ENCODE data around the gene HARS1. TPM values are rescaled to one million over a fixed set of nuclear protein-coding genes. Genes with fewer than 3 reads are reported as not detected.
A peak's percentile ranks its signal among the peaks of the same experiment; 100 is the strongest.
"Not testable (repeated sequence)": the region's sequence is repeated elsewhere in the genome, so short reads cannot be mapped to it uniquely, and the experiment has no call there.

Gene HARS1
- total and polyA plus RNA-seq, 9 donors, result 26.8 to 68.6 (median 41.7) TPM

- H3K4me3 ChIP-seq, result no peak overlapping the region
- H3K27me3 ChIP-seq, result no peaks in the 10 kb centered on the region
- DNase-seq, result no peak
- no peak overlapping the region for H3K27ac ChIP-seq
- no peaks in the 10 kb centered on the region for H3K36me3 ChIP-seq
- no peaks in the 10 kb centered on the region for H3K4me1 ChIP-seq (ENCODE audit: insufficient read depth)
- TF ChIP-seq CTCF (IDR thresholded peaks at IDR 0.05), result no peak
- no peak for TF ChIP-seq EP300 (IDR thresholded peaks at IDR 0.05)
- no peak for TF ChIP-seq POLR2A (IDR thresholded peaks at IDR 0.05)
- H3K9me3 ChIP-seq, result no peaks in the 10 kb centered on the region
- intact Hi-C loops (cut with DNase I), result loop anchor here in 2 of 4 donors (5.0 to 10.0 kb wide), 3 partner anchors 84 to 237 kb away; partner anchors contain the start of genes ANKHD1 (in 1 of the 2), EIF4EBP3 (in 1 of the 2) and SRA1 (in 1 of the 2)
- 76 to 91% (median 86%) methylated on average over 8 of the region's 8 CpGs for WGBS, 3 donors
Observed at GRCh38 chr5:140641716-140642115, 49.5 kb downstream of the HARS1 start.

GRCh38 chr5:140639148-140639981 lies 51.8 kb downstream of the HARS1 start, which contains the start of gene TMCO6:
Gene TMCO6 (plus strand): TSS chr5:140639451. CDS start chr5:140639528, 77 bp downstream.
- peak; percentile 97 to 98 (median 98) for DNase-seq
- WGBS, 3 donors, result 0 to 2% (median 1%) methylated on average over 29 to 63 of the region's 63 CpGs
- no peaks in the 10 kb centered on the region for H3K36me3 ChIP-seq
- no peaks in the 10 kb centered on the region for H3K4me1 ChIP-seq (ENCODE audit: insufficient read depth)
- H3K27ac ChIP-seq, result peak within 1 kb of the TSS; percentile 40 to 84
- peak; percentile 19 for TF ChIP-seq POLR2A (IDR thresholded peaks at IDR 0.05)
- TF ChIP-seq EP300 (IDR thresholded peaks at IDR 0.05), result no peak
- peak; percentile 57 to 83 (median 66) for TF ChIP-seq CTCF (IDR thresholded peaks at IDR 0.05)
- no peaks in the 10 kb centered on the region for H3K9me3 ChIP-seq
- H3K4me3 ChIP-seq, result peak within 1 kb of the TSS; percentile 82
- intact Hi-C loops (cut with DNase I), result loop anchor here in 3 of 4 donors (5.0 to 10.0 kb wide), 4 partner anchors 75 to 265 kb away; partner anchors contain the start of genes APBB3 (in 3 of the 3), SLC35A4 (in 3 of the 3) and ANKHD1 (in 1 of the 3)
- H3K27me3 ChIP-seq, result no peaks in the 10 kb centered on the region

GRCh38 chr5:140638898-140639147 lies 52.3 kb downstream of the HARS1 start:
- intact Hi-C loops (cut with DNase I), result loop anchor here in 3 of 4 donors (5.0 to 10.0 kb wide), 4 partner anchors 74 to 264 kb away; partner anchors contain the start of genes APBB3 (in 3 of the 3), SLC35A4 (in 3 of the 3) and ANKHD1 (in 1 of the 3)
- WGBS, 3 donors, result 5 to 26% (median 6%) methylated on average over 9 of the region's 9 CpGs
- DNase-seq; H3K9me3 ChIP-seq; H3K36me3 ChIP-seq; H3K27me3 ChIP-seq; H3K4me1 ChIP-seq (ENCODE audit: insufficient read depth): not testable (repeated sequence)
- Histone ChIP-seq H3K27ac (peak overlapping the region; percentile 18 to 84), H3K4me3 (peak overlapping the region; percentile 82)

- TF ChIP-seq EP300 (IDR thresholded peaks at IDR 0.05) (no peak), POLR2A (IDR thresholded peaks at IDR 0.05) (no peak), CTCF (IDR thresholded peaks at IDR 0.05) (no peak)
- intact Hi-C loops (cut with DNase I), result loop anchor here in 3 of 4 donors (5.0 to 10.0 kb wide), 4 partner anchors 73 to 263 kb away; partner anchors contain the start of genes APBB3 (in 3 of the 3), SLC35A4 (in 3 of the 3) and ANKHD1 (in 1 of the 3)
Observed at GRCh38 chr5:140637371-140638100, 53.6 kb downstream of the HARS1 start.

More at GRCh38 chr5:140637371-140638100, 53.6 kb downstream of the HARS1 start:
- no peaks in the 10 kb centered on the region for H3K27me3 ChIP-seq
- H3K27ac ChIP-seq, result no peak overlapping the region
- H3K9me3 ChIP-seq, result no peaks in the 10 kb centered on the region
- no peaks in the 10 kb centered on the region for H3K36me3 ChIP-seq
- no peaks in the 10 kb centered on the region for H3K4me1 ChIP-seq (ENCODE audit: insufficient read depth)
- DNase-seq, result no peak
- no peak overlapping the region for H3K4me3 ChIP-seq
- 91 to 92% (median 92%) methylated on average over 10 of the region's 10 CpGs for WGBS, 3 donors

Data from ovary (tissue), 9 donors.